ENCODE results near the gene ITGAL.
A peak's percentile ranks its signal among the peaks of the same experiment; 100 is the strongest.

DNA sequence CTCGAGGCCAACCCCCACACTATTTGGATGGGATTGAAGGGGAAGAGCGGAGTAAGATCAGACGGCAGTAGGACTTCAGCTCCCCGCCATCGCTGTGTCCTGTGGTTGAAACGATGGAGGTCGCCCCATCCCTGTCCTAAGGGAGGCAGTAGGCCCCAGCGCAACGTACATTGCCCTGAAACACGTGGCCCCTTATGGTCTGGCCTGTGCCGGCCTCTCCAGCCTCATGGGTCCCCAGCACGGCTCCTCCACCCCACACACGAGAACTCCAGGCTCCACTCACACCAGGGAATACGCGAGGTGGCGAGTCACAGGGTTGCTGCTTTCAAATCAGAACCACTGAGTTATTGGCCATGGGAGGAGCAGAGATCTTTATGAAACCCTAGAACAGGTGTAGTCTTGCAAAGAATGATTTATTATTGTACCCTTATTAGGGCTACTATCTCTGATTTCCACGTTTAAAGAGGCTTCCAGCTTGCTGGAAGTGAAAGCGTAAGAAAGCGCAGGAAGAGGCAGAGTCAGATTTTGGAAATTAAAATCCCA lies 42.0 kb upstream of the ITGAL start:
- TF ChIP-seq, protein P1, sequence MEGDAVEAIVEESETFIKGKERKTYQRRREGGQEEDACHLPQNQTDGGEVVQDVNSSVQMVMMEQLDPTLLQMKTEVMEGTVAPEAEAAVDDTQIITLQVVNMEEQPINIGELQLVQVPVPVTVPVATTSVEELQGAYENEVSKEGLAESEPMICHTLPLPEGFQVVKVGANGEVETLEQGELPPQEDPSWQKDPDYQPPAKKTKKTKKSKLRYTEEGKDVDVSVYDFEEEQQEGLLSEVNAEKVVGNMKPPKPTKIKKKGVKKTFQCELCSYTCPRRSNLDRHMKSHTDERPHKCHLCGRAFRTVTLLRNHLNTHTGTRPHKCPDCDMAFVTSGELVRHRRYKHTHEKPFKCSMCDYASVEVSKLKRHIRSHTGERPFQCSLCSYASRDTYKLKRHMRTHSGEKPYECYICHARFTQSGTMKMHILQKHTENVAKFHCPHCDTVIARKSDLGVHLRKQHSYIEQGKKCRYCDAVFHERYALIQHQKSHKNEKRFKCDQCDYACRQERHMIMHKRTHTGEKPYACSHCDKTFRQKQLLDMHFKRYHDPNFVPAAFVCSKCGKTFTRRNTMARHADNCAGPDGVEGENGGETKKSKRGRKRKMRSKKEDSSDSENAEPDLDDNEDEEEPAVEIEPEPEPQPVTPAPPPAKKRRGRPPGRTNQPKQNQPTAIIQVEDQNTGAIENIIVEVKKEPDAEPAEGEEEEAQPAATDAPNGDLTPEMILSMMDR (IDR thresholded peaks at IDR 0.05), result peak; percentile 68
- no peak for TF ChIP-seq ZFX (IDR thresholded peaks at IDR 0.05; ENCODE audit: borderline replicate concordance)

Measured in 22Rv1 (cell line).